Activated CD4-positive, CD25-positive, alpha-beta regulatory T cell treated with anti-CD3 and anti-CD28 coated beads, Interleukin-2, amount 50 U/mL, for 24 hours (primary cell): ENCODE results near the gene RPS21.

Experiments used
- ATAC-seq, 2 donors: fragments of 150-1000 bp; cut with Tn5 transposase; one replicate each; pipeline ENCODE4 v1.10.0; 2021; ENCODE audit warnings: mild to moderate bottlenecking in 1 of 2, moderate library complexity in 1 of 2

The RPS21 gene

GRCh38 chr20:62381202-62381797 lies 5.6 kb upstream of the RPS21 start:
- ATAC-seq, result no peak

GRCh38 chr20:62381842-62382241 lies 5.1 kb upstream of the RPS21 start:
- ATAC-seq, result no peak

GRCh38 chr20:62382306-62383198 lies 4.4 kb upstream of the RPS21 start:
- peak; percentile 70 to 73 for ATAC-seq

- ATAC-seq, result no peak
Measured at GRCh38 chr20:62387219-62387913, 463 bp downstream of the RPS21 start.

GRCh38 chr20:62387933-62388635 lies 1.2 kb downstream of the RPS21 start:
- ATAC-seq, result no peak

GRCh38 chr20:62388839-62389600 lies 2.1 kb downstream of the RPS21 start:
- no peak for ATAC-seq

GRCh38 chr20:62389601-62390087 lies 2.7 kb downstream of the RPS21 start:
- no peak for ATAC-seq

- ATAC-seq, result no peak
Measured at GRCh38 chr20:62390317-62391164, 3.6 kb downstream of the RPS21 start.

- ATAC-seq, result no peak
Measured at GRCh38 chr20:62391165-62392076, 4.5 kb downstream of the RPS21 start.

- ATAC-seq, result no peak
Measured at GRCh38 chr20:62392077-62392418, 5.1 kb downstream of the RPS21 start.

- ATAC-seq, result no peak
Measured at GRCh38 chr20:62392621-62393334, 5.9 kb downstream of the RPS21 start.

- no peak for ATAC-seq
Measured at GRCh38 chr20:62393335-62393665, 6.4 kb downstream of the RPS21 start.

- ATAC-seq, result no peak
Measured at GRCh38 chr20:62393830-62394229, 6.9 kb downstream of the RPS21 start.

GRCh38 chr20:62394248-62395245 lies 7.6 kb downstream of the RPS21 start:
- ATAC-seq, result no peak

- no peak for ATAC-seq
Measured at GRCh38 chr20:62395311-62396242, 8.7 kb downstream of the RPS21 start.

GRCh38 chr20:62396367-62397239 lies 9.7 kb downstream of the RPS21 start:
- no peak for ATAC-seq
